HG03457 (cell line): ENCODE results near the gene OPN4.

Experiments
- ATAC-seq: cut with Tn5 transposase; IDR thresholded peaks from one replicate; pipeline ENCODE4 v1.9.1; 2021; ENCODE audit warnings: moderate number of reproducible peaks; ENCODE audit not compliant: unreplicated experiment

OPN4 gene

DNA sequence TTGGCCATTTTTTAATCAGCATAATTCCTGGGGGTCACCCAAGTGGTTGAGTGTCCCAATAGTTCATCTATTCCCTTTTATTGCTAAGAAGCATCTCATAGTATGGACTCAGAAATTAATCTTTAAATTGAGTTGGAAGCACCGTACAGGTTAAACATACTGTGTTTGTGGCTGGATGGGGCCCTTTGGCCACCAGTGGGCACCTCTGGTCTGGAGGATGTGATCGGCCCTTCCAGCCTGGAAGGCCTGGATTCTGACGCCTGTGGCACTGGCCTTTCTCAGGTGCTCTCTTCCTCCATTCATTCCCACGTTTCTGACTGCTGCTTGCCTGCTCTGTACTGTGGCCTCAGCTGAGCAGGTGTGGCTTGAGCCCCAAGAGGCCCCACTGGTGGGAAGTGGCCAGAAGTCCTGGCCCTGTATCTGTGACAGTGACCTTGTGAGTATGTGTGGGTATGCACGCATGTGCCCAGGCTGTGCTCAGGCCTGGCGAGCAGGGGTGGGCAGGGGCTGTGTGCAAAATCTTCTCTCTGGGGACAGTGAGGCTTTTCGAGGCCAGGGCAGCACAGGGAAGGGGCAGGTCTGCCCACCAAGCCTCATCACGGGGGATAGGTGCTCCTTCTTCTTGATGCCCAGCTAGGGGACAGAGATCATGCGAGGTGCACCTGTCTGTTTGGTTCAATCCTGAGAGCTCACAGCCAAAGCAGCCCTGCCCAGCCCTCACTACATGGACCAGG, 44.0 kb downstream of the OPN4 start:
- ATAC-seq, result no peak

DNA sequence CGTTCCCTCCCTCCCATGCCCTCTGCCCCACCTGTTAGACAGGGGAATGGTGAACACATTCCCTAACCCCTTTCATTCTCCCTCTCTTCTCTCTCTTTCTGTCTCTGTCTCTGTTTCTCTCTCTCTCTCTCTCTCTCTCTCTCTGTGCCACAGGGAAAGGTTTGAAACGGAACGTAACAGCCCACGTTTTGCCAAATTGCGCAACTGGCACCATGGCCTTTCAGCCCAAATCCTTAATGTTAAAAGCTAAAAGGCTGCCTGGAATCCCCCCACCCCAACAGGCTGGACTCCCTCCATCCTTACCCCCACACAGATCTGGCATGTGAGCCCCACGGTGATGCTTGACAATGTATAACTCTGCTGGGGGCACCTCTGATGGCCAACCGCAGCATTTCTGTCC, 44.8 kb downstream of the OPN4 start:
- no peak for ATAC-seq

DNA sequence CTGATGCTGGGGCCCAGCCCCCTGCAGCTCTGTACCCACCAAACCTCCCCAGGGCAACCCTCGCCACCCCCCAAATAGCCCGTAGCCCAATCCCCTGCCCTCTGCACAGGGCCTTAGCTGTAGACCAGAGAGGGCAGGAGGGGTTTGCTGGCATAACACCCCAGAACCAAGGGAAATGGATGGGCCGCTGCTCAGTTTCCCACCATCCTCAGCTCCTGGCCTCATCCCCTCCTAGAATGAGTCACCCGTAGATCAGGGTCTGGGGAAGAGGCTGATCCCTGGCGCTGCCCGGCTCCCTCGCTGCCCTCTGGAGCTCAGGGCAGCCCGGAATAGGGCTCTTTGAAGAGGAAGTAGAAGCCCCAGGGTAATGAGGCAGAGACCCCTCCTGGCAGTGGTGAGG, 45.2 kb downstream of the OPN4 start:
- ATAC-seq, result no peak

DNA sequence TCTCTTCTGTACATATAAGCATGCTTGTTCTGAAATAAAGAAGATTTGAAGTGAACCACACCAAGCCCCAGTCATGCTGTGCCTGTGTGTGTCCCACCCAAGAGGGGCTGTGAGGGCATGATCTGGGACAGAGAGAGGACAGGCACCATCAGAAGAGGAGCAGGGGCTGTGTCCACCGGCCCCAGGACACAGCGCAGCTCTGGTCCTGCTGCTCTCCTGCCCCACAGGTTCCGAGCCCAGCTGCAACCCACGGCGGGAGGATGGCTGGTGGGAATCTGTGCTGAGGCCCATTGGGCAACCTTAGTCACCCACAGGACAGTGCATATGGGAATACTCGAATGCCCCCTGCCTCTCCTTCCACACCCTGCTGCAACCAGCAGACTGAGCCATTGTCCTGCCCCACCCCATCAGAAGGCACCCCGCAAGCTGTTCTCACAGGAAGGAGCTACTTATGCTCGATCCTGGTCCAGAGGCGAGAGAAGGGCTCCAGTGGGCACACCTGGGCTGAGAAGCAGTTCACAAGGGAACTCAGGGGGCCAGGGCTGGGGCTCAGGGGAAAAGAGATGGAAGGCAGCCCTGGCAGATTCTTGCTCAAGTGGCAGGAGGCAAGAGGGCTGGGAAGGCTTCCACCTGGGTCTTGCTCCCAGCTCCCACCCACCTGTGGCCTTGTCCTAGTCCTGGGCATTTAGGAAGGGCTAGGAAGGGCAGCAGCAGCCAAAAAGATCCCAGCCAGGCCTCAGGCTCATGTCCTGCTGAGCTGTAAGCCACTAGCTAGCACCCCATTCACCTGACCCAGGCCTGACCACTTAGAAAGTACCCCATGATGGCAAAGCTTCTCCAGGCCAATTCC, 45.9 kb downstream of the OPN4 start:
- ATAC-seq, result no peak

DNA sequence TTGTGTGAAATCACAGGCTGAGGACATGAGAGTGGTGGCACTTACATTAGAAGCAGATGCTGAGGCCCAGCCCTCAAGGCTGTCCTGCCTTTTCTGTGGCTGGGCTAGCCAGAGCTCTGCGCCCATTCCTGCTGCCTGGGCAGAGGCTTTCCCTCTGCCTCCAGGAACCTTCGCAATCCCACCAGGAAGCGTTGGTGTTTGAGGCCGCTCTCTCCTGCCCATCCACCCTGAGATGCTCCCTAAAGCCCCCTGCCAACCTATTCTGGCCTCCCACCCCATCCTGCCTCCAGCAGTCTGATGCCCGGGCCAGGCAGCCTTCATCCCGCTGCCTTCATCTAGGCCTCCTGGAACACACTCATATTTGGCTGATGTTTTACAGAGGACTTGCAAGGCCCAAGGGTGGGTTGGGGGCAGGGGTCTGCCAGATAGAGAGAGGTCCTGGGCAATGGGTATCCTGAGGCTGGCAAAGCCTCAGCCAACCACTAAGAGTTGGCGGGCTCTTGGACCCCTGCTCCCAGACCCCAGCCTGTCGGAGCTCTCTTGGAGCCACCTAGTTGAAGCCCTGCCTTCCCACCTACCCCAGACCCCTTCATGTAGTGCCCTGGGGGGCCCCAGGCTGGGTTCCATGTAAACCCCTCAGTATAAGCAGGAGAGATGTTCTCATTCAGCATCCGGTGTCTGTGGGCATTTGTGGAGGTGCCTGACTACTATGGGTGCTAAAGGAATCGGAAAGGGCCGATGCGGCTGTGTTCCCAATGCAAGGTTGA, 46.7 kb downstream of the OPN4 start:
- no peak for ATAC-seq

DNA sequence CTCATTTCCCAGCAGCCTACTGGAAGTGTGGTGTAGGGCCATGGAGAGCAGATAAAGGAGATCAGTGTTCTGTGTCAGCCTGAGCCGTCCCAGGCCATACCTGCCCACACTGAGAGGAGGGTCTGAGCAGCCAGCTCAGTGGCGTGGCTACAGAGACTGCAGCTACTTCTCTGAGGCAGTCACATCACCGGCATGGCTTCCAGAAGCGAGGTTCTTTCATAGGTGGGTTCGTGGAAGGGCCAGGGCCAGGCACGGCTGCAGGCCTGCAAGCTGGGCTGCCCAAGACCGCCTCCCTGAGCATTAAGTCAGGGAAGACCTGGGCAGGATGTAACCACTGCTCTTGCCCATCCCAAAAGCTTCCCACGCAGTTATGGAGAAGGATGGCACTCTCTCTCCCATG, 48.8 kb downstream of the OPN4 start:
- ATAC-seq, result no peak

DNA sequence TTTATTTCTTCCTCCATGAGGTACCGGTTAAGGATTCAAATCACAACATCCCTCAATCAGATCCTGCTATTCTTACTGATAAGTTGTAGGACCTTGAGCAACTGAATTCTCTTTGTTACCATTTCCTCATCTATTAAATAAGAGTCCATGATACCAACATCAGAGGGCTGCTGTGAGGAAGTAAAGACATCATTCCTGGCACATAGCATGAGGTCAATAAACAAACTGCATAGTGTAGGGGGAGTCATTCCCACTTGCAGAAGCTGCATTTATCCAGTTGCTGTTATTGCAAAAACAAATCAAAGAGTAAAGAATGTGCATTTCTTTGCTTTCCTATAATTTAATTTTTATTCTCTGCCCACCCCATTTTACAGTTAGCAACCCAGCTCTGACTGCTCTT, 50.8 kb downstream of the OPN4 start:
- ATAC-seq, result no peak

DNA sequence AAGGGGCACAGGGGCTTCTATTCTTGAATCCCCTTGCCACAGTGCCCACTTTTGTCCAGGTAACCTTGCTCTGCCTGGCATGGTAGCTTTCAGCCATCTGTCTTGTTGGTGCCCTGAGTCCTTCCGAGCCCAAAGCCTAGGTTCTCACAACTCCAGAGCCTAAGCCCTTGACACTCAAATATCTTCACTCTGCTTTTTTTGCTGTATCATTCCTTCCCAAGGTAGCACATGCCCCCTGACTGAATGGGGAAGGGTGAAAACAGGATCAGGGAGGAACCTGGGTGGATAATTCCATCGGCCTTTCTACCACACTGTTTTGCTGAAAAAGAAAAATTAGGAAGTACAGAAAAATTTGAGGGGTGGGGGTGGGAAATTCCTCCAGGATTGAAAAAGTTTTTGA, 51.6 kb downstream of the OPN4 start:
- no peak for ATAC-seq

DNA sequence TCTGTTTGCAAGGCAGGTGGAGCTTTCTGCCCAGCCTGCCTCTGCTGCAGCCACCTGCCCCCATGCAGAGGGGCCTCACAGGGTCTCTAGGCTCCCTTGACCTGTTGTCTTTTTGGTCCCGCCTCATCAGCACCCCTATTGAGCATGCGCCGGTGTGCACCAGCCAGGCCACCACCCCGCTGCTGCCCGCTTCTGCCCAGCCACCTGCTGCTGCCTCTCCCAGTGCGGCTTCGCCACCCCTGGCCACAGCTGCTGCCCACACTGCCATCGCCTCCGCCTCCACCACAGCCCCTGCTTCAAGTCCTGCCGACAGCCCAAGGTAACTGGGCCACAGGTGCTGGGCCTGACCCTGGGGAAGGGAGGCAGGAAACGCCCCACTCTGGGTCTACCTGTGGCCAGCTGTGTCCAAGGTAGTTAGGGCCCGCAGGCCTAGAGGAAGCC, 52.1 kb downstream of the OPN4 start:
- no peak for ATAC-seq

DNA sequence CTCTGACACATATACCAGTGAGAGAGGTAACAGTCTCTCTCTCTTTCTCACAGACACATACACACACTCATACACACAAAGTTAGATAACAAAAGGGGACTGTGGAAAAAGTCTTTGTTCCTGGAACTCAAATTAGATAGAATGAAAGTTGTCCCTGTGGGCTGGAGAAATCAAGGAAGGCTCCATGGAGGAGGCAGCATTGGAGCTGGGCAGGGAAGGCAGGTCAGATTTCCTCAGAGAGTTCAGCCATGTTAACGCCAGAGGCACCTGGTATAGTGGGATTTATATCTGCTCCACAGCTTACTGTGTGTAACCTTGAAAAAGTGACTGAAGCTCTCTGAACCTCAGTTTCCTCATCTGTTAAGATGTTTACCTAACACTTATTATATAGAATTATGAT, 52.6 kb downstream of the OPN4 start:
- ATAC-seq, result no peak

DNA sequence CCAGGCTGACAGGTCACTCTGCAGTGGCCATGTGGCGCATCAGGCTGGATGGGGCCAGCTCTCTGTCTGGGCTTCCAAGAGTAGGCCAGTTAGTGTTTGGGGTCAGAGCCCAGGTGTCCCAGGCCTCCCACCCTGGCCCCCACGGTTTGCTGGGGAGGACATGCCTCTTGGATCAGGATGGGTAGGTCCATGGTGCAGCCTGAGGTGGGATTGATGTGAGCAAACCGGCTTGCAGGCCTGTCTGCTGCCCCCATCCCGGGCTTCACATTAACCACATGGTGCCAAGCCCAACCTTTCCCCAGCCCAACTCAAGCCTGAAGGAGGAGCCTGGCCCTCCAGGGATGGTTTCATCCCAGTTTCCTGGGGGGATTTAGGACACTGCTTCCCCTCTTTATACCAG, 53.2 kb downstream of the OPN4 start:
- no peak for ATAC-seq

DNA sequence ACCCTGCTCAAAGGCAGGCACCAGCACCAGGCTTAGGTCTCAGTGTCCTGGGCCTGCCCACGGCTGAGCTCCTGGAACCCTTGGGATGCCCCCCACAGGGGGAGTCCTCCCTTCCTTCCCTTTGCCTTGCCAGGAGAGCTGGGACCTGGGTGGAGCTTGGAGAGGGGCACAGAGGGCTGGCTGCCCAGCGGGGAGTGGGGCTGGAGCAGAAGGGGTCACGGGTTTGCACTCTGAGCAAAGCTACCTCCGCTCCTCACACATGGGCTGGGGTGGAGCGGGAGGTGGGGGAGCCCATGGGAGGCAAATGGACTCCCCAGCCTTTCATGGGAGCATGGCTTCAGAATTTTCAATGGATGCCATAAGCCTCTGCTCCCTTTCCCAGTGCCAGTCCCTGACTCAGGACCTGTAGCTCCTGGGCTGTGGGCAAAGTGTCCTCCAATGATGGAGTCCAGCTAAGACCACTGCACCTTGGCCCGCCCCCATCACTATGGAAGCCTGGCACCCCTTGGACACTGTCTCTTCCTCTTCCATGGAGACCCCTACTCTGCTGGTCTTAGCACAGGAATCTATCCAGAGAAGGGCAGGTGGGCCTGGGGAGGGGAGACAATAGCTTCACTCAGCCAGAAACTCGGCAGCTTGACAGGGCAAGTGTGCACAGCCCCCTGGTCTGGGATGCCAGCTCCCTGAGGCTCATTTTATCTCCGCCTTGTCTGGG, 53.9 kb downstream of the OPN4 start:
- no peak for ATAC-seq

DNA sequence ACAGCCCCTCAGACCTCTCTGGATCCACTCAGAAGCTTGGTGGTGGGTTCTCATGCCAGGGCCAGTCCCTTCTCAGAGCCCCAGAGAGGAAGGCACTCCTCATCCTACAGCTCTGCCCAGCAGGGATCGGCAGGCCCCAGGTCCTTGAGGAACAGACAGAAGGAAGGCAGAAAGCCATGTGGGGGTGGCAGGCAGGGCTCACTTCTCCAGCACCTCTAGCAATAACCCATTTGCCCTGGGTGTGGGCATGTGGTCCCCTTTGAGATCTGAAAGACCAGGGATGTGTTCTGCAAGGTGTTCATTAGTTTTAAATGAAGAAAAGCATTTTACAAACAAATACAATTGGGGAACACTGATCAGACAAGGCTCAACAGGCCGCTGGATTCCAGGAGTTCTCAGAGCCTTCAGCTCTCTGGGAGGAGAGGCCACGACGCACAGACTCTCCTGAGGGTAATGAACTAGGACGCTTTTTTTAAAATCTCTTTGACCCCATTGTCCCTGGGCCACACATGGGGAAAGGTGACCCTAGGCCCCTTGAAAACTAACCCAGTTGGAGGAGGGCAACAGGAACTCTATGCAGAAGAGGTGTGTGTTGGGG, 54.5 kb downstream of the OPN4 start:
- ATAC-seq, result no peak

DNA sequence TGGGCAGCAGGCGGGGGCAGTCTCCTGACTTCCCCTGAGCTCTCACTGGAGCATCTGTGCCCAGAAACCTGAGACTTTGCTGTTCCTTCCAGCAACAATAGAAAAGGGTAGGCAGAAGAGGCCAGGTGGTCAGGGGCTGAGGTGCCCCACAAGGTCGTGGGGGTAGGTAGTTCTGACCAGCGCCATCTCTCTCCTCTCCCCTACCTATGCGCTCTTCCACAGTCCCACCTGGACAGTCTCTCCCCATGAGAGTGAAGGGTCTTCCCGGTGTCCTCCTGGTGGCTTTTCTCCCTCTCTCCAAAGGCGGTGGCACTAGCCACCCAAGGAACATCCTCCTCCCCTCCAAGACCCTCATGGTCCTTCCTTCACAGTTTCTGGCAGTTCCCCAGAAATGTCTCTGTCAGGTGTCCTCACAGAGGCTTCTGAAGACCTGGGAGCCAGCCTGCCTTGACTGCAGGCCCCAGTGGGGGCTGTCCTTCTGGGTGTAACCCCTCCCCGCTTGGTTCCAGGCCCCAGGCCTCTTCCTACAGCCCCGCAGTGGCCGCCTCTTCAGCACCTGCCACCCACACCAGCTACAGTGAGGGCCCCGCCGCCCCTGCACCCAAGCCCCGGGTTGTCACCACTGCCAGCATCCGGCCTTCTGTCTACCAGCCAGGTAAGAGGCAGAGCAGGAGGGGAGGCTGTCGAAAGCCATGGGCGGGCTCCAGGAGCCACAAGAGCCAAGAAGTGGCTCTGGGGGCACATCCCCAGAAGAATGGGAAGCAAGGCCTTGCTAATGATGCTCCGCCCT, 55.2 kb downstream of the OPN4 start:
- no peak for ATAC-seq

DNA sequence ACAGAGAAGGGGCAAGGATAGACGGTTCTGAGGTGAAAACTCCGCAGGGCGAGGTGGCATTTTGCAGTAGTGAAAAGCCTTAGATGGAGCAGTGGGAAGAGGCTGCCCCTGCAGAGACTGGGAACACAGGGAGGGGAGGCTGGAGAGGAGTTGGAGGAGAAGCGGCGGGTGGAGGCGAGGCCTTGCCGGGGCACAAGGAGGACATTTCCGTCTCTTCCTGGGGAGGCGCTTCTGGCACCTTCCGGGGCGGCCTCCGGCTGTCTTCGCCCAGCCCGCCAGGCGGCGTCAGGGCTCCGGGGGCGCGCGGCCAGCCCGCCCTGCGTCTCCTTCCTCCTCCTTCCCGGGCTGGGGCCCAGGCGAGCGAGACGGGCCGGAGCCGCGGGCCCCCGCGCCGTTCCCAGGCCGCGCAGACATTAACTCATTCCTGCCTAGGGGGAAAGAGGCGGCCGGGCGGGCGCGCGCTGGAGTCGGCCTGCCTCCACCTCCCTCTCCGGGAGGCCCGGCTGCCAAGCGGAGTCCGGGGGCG, 56.7 kb downstream of the OPN4 start:
- ATAC-seq, result peak; percentile 83

DNA sequence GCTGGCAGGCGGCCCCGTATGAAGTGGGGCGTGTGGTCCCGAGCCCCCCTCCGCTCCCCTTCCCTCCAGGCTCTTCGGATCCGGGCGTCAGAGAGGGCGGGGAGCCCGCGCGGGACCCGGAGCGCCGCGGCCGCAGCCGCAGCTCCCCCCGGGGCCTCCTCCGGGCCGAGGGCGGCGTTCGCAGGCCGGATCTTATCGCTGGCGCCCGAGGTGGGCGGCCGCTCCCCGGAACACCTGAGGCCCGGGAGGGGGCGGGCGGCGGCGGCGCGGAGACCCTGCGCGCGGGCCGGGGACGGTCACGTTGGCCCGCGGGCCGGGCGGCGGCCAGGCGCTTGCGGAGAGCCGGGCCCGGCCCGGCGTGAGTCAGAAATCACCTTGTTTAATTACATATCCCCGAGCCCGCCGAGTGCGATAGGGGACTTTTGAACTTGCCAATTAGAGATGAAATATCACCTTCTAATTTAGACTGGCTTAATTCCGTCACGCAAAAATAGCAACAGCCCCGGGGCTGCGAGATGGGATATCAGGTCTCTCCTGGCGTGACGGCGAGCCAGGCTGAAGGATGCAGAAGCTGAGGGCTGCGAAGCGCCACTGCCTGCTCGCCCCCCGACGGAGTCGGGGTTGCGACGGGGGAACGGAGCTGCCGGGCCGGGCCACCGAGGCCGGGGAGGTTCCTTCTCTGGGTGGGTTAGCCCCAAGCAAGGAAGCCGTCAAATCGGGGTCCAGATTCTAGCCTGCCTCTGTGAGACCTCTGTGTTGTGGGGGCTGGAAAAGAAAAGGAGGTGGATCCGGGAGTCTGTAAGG, 57.4 kb downstream of the OPN4 start:
- ATAC-seq, result peak; percentile 35

DNA sequence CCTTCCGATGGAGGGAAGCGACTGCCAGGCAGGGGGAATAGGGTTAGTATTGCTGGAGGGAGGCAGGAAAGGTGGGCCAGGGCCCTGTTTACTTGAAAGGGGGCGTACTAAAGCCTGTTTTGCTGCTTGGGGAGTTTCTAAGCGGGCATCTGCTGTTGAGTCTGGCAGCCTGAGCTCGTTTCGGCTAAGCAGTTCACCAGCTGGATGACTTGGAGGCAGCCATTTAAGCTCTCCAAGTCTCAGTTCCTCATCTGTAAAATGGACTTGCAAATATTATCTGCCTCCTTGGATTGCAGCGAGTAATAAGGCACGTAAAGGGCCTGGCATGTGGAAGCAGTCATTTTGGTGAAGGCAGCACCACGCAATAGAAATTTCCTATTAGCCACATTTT, 58.0 kb downstream of the OPN4 start:
- no peak for ATAC-seq

DNA sequence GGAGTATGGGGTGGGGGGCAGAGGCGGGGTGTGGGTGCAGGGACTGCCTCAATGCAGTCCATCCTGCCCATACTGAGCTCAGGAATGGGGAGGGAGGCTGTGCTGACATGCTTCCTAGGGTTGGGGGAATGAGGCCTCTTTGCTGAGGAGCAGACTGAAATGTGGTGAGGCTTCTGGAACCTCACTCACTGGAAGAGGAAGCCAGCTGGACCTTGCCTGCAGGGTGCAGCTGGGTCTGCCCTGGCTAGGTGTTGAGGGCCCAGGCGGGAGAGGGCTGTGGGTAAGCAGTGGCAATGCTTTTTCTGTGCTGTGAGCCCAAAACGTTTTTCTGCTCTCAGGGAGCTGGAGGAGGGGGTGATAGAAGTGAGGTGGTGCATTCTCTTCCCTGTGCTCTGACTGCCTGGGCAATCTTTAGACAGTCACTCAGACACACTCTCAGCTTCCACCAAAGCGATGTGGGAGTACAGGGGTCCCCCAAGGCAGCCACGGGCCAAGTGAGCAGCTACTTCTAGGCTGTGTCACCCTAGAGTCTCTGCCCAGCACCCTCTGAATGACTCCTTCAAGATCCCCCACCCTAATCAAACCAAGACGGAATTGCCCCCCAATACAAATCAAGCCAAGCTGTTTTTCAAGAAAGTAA, 60.9 kb downstream of the OPN4 start:
- ATAC-seq, result no peak
